Heart left ventricle (tissue), 13 donors: ENCODE measurements around the gene GUCA2A.

Experiments
- POLR2A ChIP-seq, 2 donors: fragments of 450-650 bp; IDR thresholded peaks; one replicate each; pipeline ENCODE4 v1.6.1; 2017; ENCODE audit warnings: antibody characterized with exemption in 2 of 2, mild to moderate bottlenecking in 2 of 2, moderate library complexity in 2 of 2
- TF ChIP-seq, protein P1 (sequence below), 12 donors: fragments of 200-600 bp; sonication (generic) in 4 of 12; IDR thresholded peaks; one replicate each; pipeline versions ENCODE4 v1.5.0 to v1.8.0; 2018 to 2022; ENCODE audit warnings: antibody characterized with exemption in 12 of 12, mild to moderate bottlenecking in 5 of 12
- donor health status: ischemic (EF 13 %, LVEDD 7.1; RV severe dilation, severe dysfunction).
- donor health status: DM: no; HTN: yes; CAD: no.
- donor health status: DM: no; HTN: no; CAD: no.
- donor health status: ischemic (EF 25% LVEDD 6.9; RV normal size, moderate dysfunction).
- donor health status: ischemic (EF 25% LVEDD 5.7; RV mildly dilated, moderate dysfunction).
- donor health status: ischemic (EF 35%, LVEDD 5.7; RV mildly dilated, moderate dysfunction).
- donor health status: nonischemic (EF 11% LVEDD 7.7; RV severe dilation, severe dysfunction).
- donor health status: DM: yes; HTN: yes; CAD: no.
- donor health status: PGD.
- donor health status: ischemic (EF 29% LVEDD 5.4; RV normal size, mild dysfunction).
- donor health status: nonischemic (EF 23%, LVEDD 6.1; RV moderate dilation, normal function).

DNA sequence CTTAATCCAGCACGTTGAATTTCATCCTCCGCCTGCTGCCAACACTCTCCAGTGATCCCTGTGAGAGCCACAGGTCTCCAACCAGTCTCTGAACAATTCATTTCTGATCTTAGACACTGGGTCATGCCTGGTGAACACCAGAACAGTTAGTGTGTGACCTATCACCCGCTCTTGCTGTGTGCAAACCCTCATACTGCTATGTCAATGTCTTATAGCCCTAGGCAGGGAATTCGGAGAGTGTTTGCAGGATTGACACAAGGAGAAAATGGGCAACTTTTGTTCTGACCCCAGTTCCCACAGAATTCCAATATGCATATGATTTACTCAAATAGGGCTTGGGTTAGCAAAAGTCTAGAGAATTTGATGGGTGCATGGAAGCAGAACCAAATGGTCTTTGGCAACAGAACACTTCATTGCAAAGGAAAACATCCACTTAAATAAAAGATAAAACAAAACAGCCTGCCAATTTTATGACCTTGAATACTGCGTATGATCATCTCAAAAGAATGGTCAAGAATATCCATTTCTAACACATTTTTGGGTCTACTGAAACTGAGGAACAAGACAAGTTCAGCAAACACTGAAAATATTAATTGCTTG, 34.4 kb downstream of the GUCA2A start:
- TF ChIP-seq, protein P1, sequence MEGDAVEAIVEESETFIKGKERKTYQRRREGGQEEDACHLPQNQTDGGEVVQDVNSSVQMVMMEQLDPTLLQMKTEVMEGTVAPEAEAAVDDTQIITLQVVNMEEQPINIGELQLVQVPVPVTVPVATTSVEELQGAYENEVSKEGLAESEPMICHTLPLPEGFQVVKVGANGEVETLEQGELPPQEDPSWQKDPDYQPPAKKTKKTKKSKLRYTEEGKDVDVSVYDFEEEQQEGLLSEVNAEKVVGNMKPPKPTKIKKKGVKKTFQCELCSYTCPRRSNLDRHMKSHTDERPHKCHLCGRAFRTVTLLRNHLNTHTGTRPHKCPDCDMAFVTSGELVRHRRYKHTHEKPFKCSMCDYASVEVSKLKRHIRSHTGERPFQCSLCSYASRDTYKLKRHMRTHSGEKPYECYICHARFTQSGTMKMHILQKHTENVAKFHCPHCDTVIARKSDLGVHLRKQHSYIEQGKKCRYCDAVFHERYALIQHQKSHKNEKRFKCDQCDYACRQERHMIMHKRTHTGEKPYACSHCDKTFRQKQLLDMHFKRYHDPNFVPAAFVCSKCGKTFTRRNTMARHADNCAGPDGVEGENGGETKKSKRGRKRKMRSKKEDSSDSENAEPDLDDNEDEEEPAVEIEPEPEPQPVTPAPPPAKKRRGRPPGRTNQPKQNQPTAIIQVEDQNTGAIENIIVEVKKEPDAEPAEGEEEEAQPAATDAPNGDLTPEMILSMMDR (IDR thresholded peaks at IDR 0.05): no peak
- no peak for TF ChIP-seq POLR2A (IDR thresholded peaks at IDR 0.05)
